ENCODE data around the gene SALL3.

DNA sequence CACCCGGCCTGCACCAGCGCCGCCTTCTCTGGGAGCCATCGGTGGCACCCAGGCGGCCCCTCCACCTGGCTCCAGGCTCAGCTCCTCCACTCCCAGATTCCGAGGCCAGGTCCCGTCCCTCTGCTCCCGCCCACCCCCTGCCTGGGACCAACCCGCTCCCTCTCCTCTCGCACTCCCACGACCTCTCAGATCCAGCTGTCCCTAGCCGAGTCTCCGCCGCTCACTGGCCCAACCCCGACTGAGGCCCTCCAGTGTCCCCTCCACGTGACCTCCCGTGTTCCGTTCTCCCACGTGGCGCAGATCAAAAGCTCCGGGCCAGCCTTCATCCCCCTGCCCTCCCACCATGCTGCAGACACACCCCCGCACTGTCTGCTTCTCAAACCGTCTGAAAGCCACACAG, 14.4 kb upstream of the SALL3 start:
- TF ChIP-seq CTCF (IDR thresholded peaks at IDR 0.05; ENCODE audit: borderline replicate concordance, extremely low read depth, low read length, poor library complexity, severe bottlenecking) = no peak
- TF ChIP-seq EZH2 (IDR thresholded peaks at IDR 0.05; ENCODE audit: borderline replicate concordance, low read depth, low read length, severe bottlenecking) = no peak
